HG03457 (cell line): ENCODE data around the gene RAB3C.
"Not testable (repeated sequence)": the region's sequence is repeated elsewhere in the genome, so short reads cannot be mapped to it uniquely, and the experiment has no call there.

Experiments used
- ATAC-seq: cut with Tn5 transposase; IDR thresholded peaks from one replicate; pipeline ENCODE4 v1.9.1; 2021; ENCODE audit warnings: moderate number of reproducible peaks; ENCODE audit not compliant: unreplicated experiment

The RAB3C gene, protein sequence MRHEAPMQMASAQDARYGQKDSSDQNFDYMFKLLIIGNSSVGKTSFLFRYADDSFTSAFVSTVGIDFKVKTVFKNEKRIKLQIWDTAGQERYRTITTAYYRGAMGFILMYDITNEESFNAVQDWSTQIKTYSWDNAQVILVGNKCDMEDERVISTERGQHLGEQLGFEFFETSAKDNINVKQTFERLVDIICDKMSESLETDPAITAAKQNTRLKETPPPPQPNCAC

DNA sequence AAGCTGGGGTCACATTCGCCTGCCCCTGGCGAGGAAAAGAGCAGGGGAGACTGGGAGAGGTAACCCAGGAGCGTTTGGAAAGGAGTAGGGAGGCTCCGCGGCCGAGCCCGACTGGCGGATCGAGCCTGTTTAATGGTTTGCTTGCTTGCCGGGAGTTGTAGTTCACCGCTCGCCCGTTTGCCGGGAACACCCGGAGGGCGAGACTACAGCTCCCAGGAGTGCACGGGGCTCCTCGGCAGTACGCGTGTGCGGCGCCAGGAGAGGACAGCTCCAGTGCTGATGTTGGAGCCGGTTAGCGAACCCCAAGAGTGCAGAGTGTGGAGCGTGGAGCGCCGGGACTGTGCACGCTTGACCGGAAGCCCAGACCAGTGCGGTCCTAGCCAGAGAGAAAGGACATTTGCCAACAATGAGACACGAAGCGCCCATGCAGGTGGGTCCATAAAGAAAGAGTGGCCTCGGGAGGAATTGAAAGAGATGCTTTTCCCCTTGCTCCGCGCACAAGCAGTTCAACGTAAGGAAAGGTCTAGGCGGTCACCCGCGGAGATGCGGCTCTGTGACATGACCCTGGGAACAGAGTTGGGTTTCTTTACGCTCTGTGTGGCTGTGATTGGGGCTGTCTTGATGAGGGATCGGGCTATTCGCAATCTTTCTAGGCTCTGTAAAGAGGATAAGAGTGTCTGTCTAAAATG, at the start of gene RAB3C:
Gene RAB3C (plus strand): TSS at position 273 of the 689 bp plus-strand sequence. CDS start 134 bp downstream, at position 407.
- ATAC-seq: peak; percentile 100

DNA sequence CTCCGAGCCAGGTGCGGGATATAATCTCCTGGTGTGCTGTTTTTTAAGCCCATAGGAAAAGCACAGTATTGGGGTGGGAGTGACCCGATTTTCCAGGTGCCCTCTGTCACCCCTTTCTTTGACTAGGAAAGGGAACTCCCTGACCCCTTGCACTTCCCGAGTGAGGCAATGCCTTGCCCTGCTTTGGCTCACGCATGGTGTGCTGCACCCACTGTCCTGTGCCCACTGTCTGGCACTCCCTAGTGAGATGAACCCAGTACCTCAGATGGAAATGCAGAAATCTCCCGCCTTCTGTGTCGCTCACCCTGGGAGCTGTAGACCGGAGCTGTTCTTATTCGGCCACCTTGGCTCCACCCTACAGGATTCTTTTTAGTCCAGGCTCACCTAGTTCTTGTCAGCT, 40.9 kb upstream of the RAB3C start:
- not testable (repeated sequence) for ATAC-seq

DNA sequence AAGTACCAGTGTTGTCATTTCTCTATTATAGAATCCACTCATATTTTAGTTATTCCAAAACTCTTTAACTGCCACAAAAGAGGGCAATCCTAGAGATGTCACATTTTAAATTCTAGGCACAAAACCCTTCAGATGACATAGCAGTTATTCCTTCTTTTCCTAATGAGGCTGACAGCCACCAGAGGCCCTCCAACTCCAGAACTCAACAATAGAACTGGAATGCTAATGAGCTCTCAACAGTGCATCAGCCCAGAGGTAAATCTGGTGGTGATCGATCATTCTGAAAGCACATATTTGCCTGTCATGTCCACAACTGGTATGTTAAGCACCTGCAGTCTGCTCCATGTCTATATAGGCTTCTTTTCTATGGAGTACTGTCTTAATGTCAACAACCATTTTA, 40.2 kb upstream of the RAB3C start:
- ATAC-seq: no peak

DNA sequence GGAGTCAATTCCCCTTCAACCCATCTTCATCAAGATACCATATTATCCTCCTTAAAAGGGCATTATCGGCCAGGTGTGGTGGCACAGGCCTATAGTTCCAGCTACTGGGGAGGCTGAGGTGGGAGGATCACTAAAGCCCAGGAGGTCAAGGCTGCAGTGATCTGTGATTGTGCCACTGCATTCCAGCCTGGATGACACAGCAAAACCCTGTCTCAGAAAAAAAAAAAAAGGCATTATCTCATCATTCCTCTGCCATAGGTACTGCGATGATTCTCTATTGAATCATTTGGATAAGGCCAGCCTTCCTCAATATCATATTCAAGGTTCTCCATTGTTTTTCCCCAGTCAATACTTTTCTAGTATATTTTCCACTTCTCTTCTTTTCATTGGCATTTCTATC, 39.2 kb upstream of the RAB3C start:
- ATAC-seq: no peak

DNA sequence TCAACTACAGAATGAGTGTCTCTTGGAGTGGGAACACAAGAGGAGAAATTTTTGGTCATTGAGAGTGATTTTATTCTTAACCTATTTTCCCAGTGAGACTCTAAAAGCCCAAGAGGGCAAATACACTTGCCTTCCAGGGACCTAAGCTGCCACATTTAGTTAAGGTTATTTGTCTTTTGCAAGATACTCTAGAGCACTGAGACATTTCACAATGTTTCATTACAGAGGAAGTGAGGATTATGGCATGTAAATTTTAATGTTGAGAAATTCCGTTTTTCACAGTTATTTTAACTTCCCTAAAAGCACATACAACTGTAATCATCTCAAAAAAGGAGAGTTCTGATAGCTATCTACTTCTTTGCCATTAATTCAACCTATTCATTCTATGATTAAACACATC, 38.7 kb upstream of the RAB3C start:
- ATAC-seq: no peak

DNA sequence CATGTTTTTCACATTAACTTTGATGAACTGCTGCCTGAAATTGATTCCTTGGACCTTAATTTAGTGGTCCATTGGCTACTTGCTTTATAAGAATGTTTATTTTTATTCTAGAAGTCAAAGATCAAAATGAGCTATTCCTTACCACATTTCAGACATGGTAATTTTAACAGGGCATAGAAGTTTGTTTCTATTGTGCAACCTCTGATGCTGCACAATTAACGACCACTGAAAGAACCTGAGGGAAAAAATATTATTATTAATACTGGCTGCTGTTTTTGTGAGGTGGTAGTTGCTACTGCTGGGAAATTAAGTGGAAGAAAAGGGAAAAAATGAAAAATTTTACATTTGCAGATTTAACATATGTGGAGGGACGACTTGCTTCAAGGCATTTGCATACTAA, 37.9 kb upstream of the RAB3C start:
- no peak for ATAC-seq

DNA sequence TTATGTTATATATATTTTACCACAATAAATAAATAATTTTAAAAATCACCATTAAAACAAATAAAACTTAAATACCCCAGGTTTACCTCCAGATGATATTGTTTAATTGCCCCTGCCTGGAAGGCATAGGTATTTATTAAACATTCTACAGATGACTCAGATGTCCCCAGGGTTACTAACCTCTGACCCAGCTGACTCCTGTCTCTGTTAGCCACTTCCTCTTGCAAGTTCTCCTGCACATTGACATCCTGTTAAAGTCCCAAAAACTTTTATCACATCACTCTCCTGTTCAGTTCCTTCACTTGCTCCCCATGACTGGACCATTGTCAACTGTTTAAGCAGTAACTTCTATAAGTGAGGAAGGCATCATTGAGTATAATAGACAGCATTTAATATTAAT, 37.0 kb upstream of the RAB3C start:
- ATAC-seq: peak; percentile 97

DNA sequence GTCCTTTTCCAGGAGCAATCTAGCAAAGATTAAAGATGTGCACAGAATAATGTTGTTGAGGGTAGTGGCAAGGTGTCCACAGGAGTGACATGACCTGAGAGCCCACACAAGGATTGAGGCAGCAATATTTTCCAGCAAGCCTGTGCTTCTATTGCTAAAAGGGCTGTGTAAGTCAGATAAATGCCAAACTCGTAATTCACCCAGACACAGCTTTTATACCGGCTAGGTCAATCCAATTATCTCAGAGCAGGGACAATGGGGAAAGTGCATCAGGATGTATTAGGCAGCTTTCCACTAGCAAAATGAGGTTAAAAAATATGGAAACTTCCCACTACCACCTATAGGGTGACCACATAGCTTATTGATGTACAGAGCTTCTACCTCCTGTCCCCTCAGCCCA, 34.8 kb upstream of the RAB3C start:
- ATAC-seq: no peak

DNA sequence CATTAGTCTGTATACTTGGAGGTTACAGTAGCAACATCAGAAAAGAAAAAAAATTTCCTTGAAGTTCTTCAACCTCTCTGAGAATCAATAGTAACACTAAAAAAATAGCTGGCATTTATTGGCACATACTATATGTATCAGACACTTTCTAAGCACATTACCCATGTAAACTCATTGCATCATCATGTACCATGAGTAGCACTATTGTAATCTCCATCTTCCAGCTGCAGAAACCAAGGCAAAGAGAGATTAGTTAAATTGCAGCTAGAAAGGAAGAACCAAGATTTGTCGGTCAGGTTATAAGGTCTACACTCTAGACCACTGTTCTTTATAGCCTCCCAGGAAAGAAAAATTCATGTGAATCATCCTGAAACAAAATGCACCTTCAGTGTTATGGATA, 31.4 kb upstream of the RAB3C start:
- ATAC-seq: no peak

DNA sequence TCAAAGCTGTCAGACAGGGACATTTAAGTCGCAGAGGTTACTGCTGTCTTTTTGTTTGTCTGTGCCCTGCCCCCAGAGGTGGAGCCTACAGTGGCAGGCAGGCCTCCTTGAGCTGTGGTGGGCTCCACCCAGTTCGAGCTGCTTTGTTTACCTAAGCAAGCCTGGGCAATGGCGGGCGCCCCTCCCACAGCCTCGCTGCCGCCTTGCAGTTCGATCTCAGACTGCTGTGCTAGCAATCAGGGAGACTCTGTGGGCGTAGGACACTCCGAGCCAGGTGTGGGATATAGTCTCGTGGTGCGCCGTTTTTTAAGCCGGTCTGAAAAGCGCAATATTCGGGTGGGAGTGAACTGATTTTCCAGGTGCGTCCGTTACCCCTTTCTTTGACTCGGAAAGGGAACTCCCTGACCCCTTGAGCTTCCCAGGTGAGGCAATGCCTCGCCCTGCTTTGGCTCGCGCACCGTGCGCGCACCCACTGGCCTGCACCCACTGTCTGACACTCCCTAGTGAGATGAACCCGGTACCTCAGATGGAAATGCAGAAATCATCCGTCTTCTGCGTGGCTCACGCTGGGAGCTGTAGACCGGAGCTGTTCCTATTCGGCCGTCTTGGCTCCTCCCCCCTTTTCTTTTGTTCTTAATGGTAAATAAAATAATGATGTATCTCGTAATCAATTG, 25.1 kb upstream of the RAB3C start:
- not testable (repeated sequence) for ATAC-seq

DNA sequence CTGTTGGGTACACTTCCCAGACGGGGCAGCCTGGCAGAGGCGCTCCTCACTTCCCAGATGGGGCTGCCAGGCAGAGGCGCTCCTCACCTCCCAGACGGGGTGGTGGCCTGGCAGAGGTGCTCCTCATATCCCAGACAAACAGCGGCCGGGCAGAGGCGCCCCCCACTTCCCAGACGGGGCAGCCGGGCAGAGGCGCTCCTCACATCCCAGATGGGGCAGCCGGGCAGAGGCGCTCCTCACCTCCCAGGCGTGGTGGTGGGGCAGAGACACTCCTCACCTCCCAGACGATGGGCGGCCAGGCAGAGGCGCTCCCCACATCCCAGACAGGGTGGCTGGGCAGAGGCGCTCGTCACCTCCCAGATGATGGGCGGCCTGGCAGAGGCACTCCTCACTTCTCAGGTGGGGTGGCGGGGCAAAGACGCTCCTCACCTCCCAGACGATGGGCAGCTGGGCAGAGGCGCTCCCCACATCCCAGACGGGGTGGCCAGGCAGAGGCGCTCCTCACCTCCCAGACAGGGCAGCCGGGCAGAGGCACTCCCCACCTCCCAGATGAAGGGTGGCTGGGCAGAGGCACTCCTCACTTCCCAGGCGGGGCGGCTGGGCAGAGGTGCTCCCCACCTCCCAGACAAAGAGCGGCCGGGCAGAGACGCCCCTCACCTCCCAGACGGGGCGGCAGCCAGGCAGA, 19.7 kb upstream of the RAB3C start:
- ATAC-seq: not testable (repeated sequence)

DNA sequence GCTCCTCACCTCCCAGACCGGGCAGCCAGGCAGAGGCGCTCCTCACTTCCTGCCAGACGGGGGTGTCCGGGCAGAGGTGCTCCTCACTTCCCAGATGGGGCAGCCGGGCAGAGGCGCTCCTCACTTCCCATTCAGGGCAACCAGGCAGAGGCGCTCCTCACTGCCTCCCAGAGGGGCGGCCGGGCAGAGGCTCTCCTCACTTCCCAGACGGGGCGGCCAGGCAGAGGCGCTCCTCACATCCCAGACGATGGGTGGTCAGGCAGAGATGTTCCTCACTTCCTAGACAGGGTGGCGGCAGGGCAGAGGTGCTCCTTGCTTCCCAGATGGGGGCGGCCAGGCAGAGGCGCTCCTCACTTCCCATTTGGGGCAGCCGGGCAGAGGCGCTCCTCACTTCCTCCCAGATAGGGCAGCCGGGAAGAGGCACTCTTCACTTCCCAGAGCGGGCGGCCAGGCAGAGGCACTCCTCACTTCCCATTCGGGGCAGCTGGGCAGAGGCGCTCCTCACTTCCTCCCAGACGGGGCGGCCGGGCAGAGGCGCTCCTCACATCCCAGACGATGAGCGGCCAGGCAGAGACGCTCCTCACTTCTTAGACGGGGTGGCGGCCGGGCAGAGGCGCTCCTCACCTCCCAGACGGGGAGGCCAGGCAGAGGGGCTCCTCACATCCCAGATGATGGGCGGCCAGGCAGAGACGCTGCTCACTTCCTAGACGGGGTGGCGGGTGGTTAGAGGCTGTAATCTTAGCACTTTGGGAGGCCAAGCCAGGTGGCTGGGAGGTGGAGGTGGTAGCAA, 18.6 kb upstream of the RAB3C start:
- ATAC-seq: not testable (repeated sequence)

DNA sequence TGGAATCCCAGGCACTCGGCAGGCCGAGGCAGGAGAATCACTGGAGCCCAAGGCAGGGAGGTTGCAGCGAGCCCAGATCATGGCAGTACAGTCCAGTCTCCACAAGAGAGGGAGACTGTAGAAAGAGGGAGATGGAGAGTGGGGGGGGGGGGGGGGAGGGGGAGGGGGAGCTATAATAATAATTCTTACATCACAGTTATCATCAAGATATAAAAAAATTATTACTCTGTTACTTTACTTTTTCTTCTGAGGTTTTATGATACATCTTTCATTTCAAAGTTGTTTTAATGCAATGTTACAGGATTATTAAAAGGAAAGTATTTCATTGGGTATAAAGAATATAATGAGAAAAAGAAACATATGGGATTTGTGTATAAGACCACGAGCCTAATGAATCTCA, 17.8 kb upstream of the RAB3C start:
- no peak for ATAC-seq

DNA sequence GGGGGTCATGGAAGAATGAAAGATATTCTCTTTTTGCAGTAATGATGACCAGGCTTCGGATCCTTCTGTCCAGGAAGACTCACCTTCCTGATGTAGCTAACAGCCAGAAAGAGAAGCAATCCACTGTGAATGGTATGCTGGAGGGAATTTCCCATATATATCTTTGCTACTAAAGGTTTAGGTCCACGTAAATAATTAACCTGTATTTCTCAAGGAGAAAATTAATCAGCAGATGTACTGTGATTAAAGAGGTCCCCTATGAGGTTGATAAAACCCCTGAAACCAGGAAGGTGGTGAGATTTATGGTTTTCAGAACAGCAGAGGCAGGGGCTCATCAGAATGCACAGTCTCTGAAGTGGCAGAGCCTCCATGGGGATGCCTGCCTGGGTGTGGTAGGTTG, 11.4 kb upstream of the RAB3C start:
- ATAC-seq: no peak

DNA sequence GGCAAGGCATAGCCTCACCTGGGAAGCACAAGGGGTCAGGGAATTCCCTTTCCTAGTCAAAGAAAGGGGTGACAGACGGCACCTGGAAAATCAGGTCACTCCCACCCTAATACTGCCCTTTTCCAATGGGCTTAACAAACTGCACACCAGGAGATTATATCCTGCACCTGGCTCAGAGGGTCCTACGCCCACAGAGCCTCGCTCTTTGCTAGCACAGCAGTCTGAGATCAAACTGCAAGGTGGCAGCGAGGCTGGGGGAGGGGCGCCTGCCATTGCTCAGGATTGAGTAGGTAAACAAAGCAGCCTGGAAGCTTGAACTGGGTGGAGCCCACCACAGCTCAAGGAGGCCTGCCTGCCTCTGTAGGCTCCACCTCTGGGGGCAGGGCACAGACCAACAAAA, 9.9 kb upstream of the RAB3C start:
- ATAC-seq: not testable (repeated sequence)

DNA sequence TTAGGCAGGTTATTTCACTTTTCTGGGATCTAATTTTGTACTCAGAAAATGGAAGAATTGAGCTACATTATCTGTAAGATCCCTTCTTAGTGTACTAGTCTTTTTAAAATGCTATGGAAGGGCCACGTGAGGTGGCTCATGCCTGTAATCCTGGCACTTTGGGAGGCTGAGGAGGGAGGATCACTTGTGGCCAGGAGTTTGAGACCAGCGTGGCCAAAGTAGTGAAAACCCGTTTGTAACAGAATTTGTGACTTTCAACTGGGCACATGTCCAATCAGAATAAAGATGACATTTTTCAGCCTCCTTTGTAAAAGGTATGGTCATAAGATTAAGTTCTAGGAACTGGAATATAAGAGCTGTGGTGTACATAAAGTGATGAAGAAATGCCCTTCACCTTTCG, 3.1 kb upstream of the RAB3C start:
- ATAC-seq: no peak

DNA sequence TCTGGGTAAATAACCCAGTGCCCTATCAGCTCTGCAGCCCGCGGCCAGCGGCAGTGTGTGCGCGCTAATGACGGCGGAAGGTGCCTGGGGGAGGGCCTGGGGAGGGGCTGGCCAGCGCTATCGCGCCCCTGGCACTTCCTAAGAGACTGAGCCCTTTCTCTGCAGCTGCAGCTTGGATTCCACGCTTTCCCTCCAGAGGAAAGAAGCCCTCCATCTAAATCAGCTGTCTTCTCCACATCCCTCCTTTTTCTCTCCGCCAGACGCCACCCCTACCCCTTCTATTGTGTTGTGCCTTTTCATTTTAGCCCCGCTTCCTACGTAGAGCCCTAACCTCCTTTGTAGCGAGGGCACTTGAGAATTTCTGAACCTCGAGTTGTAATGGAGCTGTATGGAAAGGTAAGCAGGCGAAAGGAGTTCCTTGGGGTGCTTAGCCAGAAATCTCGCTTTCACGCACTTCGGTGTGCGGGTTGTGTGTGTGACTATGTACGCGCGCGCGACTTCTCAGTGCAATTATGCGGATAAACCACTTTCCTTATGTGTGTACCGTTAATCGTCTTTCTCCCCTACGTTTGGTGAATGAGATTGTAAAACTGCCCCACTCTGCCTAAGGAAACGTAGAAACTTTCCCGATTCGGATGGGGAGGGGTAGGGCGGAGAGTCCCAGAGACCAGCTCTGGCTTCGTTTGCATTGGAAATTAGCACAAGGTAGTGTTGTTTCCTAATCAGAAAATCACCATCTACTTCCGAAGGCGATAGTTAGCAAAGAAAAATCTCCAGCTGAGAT, 664 bp upstream of the RAB3C start:
- ATAC-seq: peak; percentile 14

DNA sequence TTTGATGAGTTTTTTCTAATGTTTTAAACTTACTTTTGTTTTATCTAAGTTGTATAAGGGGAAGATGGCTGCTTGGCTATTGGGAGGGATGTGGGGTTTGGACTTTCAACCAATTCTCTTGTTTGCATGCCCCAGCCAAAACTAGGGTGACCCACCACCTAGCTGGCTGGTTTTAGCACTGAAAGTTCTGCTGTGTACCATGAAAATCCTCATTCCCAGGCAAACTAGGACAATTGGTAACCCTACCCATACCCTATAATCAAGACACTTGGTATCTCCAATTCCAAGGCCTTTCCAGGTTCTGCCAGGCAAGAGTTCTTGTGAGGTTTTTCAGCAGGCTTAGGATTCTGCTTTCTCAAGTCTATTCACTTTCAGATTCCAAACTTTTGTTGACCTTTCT, 13.1 kb downstream of the RAB3C start:
- ATAC-seq: no peak

DNA sequence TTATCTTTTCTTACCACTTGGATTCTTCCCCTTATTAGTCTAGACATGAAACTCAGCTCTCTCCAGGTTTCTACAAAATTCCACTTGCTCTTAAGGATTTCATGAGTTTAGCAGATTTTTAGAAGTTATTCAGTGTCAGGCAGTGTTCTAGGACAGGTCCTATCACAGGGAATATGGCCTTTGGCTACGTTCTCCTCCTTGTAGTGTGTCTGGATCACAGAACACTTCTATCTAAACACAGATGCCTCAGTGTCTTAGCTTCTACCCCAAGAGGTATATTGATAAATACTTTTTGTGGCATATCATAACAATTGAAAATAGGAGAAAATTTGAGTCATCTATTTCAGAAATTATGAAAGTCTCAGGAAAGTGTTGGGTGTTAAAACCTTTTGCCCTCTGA, 15.6 kb downstream of the RAB3C start:
- ATAC-seq: no peak

DNA sequence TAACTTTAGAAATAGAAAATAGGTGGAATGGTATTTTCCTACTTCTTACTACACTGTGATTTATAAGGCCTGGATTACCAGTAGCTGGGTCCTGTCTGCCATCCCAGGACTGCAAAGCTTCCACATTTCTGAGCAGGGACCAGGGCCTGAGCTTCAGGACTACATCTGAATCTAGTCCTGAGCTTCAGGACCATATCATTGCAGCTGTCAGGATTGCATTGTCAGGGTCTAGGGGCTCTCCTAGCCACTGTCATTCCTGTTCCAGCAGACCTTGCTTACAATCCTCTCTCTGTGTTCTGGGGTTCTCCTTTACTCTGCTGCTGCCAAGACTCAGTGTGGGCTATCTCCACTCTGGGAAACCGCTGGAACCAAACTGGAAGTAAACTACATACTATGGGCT, 16.3 kb downstream of the RAB3C start:
- ATAC-seq: no peak
